ENCODE data around the gene CSE1L.

DNA sequence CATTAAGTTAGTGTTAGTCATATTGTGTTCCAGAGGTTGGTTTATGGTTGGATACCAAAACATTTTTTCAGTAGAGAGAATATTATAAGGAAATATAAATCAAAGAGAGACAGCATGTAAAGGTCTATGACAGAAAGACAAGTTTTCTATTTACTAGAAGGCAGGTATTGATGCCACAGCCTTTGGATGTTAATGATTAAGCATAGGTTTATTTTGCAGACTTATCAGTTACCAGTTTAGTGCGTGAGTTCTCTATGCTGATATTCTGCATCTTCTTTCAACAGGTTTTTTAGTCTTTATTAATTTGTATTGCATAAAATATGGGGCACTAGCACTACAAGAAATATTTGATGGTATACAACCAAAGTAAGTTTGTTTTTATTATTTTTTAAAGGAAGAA lies 45.6 kb downstream of the CSE1L start:
- TF ChIP-seq, protein P1, sequence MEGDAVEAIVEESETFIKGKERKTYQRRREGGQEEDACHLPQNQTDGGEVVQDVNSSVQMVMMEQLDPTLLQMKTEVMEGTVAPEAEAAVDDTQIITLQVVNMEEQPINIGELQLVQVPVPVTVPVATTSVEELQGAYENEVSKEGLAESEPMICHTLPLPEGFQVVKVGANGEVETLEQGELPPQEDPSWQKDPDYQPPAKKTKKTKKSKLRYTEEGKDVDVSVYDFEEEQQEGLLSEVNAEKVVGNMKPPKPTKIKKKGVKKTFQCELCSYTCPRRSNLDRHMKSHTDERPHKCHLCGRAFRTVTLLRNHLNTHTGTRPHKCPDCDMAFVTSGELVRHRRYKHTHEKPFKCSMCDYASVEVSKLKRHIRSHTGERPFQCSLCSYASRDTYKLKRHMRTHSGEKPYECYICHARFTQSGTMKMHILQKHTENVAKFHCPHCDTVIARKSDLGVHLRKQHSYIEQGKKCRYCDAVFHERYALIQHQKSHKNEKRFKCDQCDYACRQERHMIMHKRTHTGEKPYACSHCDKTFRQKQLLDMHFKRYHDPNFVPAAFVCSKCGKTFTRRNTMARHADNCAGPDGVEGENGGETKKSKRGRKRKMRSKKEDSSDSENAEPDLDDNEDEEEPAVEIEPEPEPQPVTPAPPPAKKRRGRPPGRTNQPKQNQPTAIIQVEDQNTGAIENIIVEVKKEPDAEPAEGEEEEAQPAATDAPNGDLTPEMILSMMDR (IDR thresholded peaks at IDR 0.05) = no peak
- no peak for TF ChIP-seq GABPA (IDR thresholded peaks at IDR 0.05; ENCODE audit: low read depth)
- TF ChIP-seq POLR2AphosphoS5 (IDR thresholded peaks at IDR 0.05; ENCODE audit: low read depth, low read length) = no peak
- TF ChIP-seq TAF1 (IDR thresholded peaks at IDR 0.05; ENCODE audit: borderline replicate concordance, low read depth, low read length) = no peak
- TF ChIP-seq, protein P2, sequence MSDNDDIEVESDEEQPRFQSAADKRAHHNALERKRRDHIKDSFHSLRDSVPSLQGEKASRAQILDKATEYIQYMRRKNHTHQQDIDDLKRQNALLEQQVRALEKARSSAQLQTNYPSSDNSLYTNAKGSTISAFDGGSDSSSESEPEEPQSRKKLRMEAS (IDR thresholded peaks at IDR 0.05; ENCODE audit: low read depth) = no peak
- no peak for TF ChIP-seq TEAD4 (IDR thresholded peaks at IDR 0.05; ENCODE audit: borderline replicate concordance, insufficient read depth)
- no peak for TF ChIP-seq RAD21 (IDR thresholded peaks at IDR 0.05; ENCODE audit: low read length)
- TF ChIP-seq, protein P3, sequence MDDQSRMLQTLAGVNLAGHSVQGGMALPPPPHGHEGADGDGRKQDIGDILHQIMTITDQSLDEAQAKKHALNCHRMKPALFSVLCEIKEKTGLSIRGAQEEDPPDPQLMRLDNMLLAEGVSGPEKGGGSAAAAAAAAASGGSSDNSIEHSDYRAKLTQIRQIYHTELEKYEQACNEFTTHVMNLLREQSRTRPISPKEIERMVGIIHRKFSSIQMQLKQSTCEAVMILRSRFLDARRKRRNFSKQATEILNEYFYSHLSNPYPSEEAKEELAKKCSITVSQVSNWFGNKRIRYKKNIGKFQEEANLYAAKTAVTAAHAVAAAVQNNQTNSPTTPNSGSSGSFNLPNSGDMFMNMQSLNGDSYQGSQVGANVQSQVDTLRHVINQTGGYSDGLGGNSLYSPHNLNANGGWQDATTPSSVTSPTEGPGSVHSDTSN (IDR thresholded peaks at IDR 0.05) = no peak
- no peak for TF ChIP-seq EP300 (IDR thresholded peaks at IDR 0.05; ENCODE audit: borderline replicate concordance in 1 of 2, low read depth in 1 of 2, low read length in 1 of 2)
- no peak for TF ChIP-seq EZH2phosphoT487 (IDR thresholded peaks at IDR 0.05; ENCODE audit: borderline replicate concordance, low read depth)
- TF ChIP-seq NRF1 (IDR thresholded peaks at IDR 0.05; ENCODE audit: low read depth, low read length) = no peak
- no peak for TF ChIP-seq ELF1 (IDR thresholded peaks at IDR 0.05)
- no peak for TF ChIP-seq RFX5 (IDR thresholded peaks at IDR 0.05; ENCODE audit: low read length)

All from SK-N-SH (cell line).